HepG2 (cell line): ENCODE results near the gene XPR1. TPM values are rescaled to one million over a fixed set of nuclear protein-coding genes. Genes with fewer than 3 reads are reported as not detected.
A peak's percentile ranks its signal among the peaks of the same experiment; 100 is the strongest.

Experiments
- AHR ChIP-seq: IDR thresholded peaks from 2 replicates; pipeline ENCODE4 v1.6.1; 2018; ENCODE audit warnings: missing genetic modification reagents, missing compliant biosample characterization
- CENPT ChIP-seq: sonication (generic); formaldehyde crosslinking; IDR thresholded peaks from 2 replicates; pipeline ENCODE4 v1.8.0; 2022; ENCODE audit warnings: low read depth, mild to moderate bottlenecking, moderate library complexity, missing genetic modification reagents
- CHD2 ChIP-seq: IDR thresholded peaks from 2 replicates; pipeline ENCODE4 v1.6.1; 2011; ENCODE audit warnings: low read depth, low read length, improper control_type of control experiment
- ERF ChIP-seq: IDR thresholded peaks from 2 replicates; pipeline ENCODE4 v1.6.1; 2018; ENCODE audit warnings: missing biosample characterization, missing genetic modification reagents
- HNRNPL ChIP-seq: fragments of 200-400 bp; formaldehyde crosslinking; IDR thresholded peaks from 2 replicates; pipeline ENCODE4 v1.6.1; 2017; ENCODE audit warnings: mild to moderate bottlenecking, low read depth, low read length
- HOXA9 ChIP-seq: sonication (generic); formaldehyde crosslinking; IDR thresholded peaks from 2 replicates; pipeline ENCODE4 v1.8.1; 2022; ENCODE audit warnings: missing genetic modification reagents, mild to moderate bottlenecking, moderate library complexity, borderline replicate concordance
- KDM6A ChIP-seq: IDR thresholded peaks from 2 replicates; pipeline ENCODE4 v1.6.1; 2016; ENCODE audit warnings: low read depth
- MYNN ChIP-seq: sonication (generic); formaldehyde crosslinking; IDR thresholded peaks from 2 replicates; pipeline ENCODE4 v1.4.0; 2020; ENCODE audit warnings: mild to moderate bottlenecking, low read depth, missing genetic modification reagents
- NFE2 ChIP-seq: sonication (generic); formaldehyde crosslinking; IDR thresholded peaks from 2 replicates; pipeline ENCODE4 v1.4.0; 2020; ENCODE audit warnings: missing genetic modification reagents
- RARG ChIP-seq: sonication (generic); formaldehyde crosslinking; IDR thresholded peaks from 2 replicates; pipeline ENCODE4 v1.4.0; 2020; ENCODE audit warnings: low read depth, mild to moderate bottlenecking, missing genetic modification reagents
- ZNF263 ChIP-seq: sonication (generic); formaldehyde crosslinking; IDR thresholded peaks from 2 replicates; pipeline ENCODE4 v1.4.0; 2020; ENCODE audit warnings: missing genetic modification reagents
- ZNF292 ChIP-seq: sonication (generic); formaldehyde crosslinking; IDR thresholded peaks from 2 replicates; pipeline ENCODE4 v1.8.1; 2022; ENCODE audit warnings: mild to moderate bottlenecking, low read depth, missing genetic modification reagents, borderline replicate concordance
- polyA plus RNA-seq, 8 experiments: library from polyadenylated mRNA; depleted of rRNA in 3 of 8; stranded (reverse) in 7 of 8; unstranded in 1 of 8; fragments of >200 nt; fragmentation: Illumina TruSeq in 4 of 8; extraction: Trizol in 4 of 8; gene quantifications; 2 replicates each; pipeline versions ENCODE4 v1.2.1 to v1.2.3, GENCODE V29; 2011 to 2016; ENCODE audit warnings: low read depth in 4 of 8, missing spikeins in 1 of 8, mixed read lengths in 1 of 8; ENCODE audit not compliant: insufficient read depth in 1 of 8
- total RNA-seq, 5 experiments: library from RNA; depleted of rRNA; stranded (reverse); fragments of >200 nt; fragmentation: Illumina TruSeq; extraction: Trizol; gene quantifications; 2 replicates each; pipeline ENCODE4 v1.2.3, GENCODE V29; 2016; ENCODE audit warnings: low read depth in 1 of 5
- TF ChIP-seq, protein P1 (sequence below): sonication (generic); formaldehyde crosslinking; IDR thresholded peaks from 2 replicates; pipeline ENCODE4 v1.4.0; 2020; ENCODE audit warnings: mild to moderate bottlenecking, missing genetic modification reagents, borderline replicate concordance
- TF ChIP-seq, protein P2 (sequence below): sonication (generic); formaldehyde crosslinking; IDR thresholded peaks from 2 replicates; pipeline ENCODE4 v1.4.0; 2020; ENCODE audit warnings: missing genetic modification reagents
- TF ChIP-seq, protein P3 (sequence below): sonication (generic); formaldehyde crosslinking; IDR thresholded peaks from 2 replicates; pipeline ENCODE4 v1.8.1; 2023; ENCODE audit warnings: mild to moderate bottlenecking, missing genetic modification reagents
- TF ChIP-seq, protein P4 (sequence below): sonication (generic); formaldehyde crosslinking; IDR thresholded peaks from 2 replicates; pipeline ENCODE4 v1.5.1; 2020; ENCODE audit warnings: mild to moderate bottlenecking, missing genetic modification reagents, moderate library complexity

The XPR1 gene
- total and polyA plus RNA-seq, 2 of the 13 experiments (the other 11 are each of a cell fraction or from before 2014, with no cell fraction given), result 22.3 to 23.6 TPM

DNA sequence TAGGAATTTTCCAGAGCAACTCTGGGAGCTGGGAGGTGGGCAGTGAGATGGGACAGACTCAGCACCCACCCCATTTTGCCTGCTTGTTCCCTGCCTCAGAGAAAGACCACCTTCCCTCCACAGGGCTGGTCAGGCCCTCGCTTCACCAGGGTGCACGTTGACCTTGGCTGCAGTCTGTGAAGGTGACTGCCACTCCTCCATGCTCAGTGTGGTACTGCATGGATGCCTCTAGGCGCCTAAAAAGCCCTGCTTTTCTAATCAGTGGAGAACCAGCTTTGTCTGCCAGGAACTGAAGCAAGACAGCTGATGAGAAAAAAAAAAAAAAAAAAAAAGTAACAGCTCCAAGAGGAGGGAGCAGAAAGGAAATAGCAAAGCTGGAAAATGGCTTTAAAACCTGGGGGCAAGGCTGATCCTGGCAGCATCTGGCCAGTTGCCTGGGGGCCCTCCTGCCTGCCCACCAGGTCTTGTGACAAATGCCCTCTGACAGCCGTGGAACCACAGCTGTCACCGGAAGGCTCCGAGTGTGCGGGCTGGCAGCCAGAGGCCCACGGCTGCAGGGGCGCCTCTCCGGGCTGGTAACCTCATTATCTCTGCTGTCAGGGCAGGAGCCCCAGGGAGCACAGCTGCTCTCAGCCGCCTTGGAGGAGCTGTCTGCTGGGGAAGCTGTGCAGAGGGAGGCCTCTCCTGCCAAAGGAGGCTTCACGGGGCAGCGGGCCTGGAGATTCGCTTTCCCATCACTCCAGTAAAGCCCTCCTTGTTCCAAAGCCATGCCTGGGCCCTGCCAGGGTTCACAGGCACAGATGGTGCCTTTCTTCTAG, 294.6 kb downstream of the XPR1 start (continued):
- TF ChIP-seq, protein P1, sequence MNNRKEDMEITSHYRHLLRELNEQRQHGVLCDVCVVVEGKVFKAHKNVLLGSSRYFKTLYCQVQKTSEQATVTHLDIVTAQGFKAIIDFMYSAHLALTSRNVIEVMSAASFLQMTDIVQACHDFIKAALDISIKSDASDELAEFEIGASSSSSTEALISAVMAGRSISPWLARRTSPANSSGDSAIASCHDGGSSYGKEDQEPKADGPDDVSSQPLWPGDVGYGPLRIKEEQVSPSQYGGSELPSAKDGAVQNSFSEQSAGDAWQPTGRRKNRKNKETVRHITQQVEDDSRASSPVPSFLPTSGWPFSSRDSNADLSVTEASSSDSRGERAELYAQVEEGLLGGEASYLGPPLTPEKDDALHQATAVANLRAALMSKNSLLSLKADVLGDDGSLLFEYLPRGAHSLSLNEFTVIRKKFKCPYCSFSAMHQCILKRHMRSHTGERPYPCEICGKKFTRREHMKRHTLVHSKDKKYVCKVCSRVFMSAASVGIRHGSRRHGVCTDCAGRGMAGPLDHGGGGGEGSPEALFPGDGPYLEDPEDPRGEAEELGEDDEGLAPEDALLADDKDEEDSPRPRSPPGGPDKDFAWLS, result no peak
- TF ChIP-seq NFE2 (CRISPR knock-in tag) (no peak), RARG (CRISPR knock-in tag) (no peak), CHD2 (no peak), ZNF292 (CRISPR knock-in tag) (no peak; the same call in 1 of the 2 replicates), ERF (CRISPR knock-in tag) (no peak), KDM6A (CRISPR knock-in tag) (no peak), AHR (CRISPR knock-in tag) (no peak), ZNF263 (CRISPR knock-in tag) (peak; percentile 89), HOXA9 (no peak), CENPT (no peak), HNRNPL (peak; percentile 79; the same call in 1 of the 2 replicates), MYNN (CRISPR knock-in tag) (no peak)
- TF ChIP-seq, protein P2, sequence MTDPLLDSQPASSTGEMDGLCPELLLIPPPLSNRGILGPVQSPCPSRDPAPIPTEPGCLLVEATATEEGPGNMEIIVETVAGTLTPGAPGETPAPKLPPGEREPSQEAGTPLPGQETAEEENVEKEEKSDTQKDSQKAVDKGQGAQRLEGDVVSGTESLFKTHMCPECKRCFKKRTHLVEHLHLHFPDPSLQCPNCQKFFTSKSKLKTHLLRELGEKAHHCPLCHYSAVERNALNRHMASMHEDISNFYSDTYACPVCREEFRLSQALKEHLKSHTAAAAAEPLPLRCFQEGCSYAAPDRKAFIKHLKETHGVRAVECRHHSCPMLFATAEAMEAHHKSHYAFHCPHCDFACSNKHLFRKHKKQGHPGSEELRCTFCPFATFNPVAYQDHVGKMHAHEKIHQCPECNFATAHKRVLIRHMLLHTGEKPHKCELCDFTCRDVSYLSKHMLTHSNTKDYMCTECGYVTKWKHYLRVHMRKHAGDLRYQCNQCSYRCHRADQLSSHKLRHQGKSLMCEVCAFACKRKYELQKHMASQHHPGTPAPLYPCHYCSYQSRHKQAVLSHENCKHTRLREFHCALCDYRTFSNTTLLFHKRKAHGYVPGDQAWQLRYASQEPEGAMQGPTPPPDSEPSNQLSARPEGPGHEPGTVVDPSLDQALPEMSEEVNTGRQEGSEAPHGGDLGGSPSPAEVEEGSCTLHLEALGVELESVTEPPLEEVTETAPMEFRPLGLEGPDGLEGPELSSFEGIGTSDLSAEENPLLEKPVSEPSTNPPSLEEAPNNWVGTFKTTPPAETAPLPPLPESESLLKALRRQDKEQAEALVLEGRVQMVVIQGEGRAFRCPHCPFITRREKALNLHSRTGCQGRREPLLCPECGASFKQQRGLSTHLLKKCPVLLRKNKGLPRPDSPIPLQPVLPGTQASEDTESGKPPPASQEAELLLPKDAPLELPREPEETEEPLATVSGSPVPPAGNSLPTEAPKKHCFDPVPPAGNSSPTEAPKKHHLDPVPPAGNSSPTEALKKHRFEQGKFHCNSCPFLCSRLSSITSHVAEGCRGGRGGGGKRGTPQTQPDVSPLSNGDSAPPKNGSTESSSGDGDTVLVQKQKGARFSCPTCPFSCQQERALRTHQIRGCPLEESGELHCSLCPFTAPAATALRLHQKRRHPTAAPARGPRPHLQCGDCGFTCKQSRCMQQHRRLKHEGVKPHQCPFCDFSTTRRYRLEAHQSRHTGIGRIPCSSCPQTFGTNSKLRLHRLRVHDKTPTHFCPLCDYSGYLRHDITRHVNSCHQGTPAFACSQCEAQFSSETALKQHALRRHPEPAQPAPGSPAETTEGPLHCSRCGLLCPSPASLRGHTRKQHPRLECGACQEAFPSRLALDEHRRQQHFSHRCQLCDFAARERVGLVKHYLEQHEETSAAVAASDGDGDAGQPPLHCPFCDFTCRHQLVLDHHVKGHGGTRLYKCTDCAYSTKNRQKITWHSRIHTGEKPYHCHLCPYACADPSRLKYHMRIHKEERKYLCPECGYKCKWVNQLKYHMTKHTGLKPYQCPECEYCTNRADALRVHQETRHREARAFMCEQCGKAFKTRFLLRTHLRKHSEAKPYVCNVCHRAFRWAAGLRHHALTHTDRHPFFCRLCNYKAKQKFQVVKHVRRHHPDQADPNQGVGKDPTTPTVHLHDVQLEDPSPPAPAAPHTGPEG (CRISPR knock-in tag), result no peak
- TF ChIP-seq, protein P3, sequence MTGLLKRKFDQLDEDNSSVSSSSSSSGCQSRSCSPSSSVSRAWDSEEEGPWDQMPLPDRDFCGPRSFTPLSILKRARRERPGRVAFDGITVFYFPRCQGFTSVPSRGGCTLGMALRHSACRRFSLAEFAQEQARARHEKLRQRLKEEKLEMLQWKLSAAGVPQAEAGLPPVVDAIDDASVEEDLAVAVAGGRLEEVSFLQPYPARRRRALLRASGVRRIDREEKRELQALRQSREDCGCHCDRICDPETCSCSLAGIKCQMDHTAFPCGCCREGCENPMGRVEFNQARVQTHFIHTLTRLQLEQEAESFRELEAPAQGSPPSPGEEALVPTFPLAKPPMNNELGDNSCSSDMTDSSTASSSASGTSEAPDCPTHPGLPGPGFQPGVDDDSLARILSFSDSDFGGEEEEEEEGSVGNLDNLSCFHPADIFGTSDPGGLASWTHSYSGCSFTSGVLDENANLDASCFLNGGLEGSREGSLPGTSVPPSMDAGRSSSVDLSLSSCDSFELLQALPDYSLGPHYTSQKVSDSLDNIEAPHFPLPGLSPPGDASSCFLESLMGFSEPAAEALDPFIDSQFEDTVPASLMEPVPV, result no peak
- TF ChIP-seq, protein P4, sequence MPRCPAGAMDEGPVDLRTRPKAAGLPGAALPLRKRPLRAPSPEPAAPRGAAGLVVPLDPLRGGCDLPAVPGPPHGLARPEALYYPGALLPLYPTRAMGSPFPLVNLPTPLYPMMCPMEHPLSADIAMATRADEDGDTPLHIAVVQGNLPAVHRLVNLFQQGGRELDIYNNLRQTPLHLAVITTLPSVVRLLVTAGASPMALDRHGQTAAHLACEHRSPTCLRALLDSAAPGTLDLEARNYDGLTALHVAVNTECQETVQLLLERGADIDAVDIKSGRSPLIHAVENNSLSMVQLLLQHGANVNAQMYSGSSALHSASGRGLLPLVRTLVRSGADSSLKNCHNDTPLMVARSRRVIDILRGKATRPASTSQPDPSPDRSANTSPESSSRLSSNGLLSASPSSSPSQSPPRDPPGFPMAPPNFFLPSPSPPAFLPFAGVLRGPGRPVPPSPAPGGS (CRISPR knock-in tag), result no peak
